ENCODE results near the gene CPA5.
A peak's percentile ranks its signal among the peaks of the same experiment; 100 is the strongest.

CPA5 gene

DNA sequence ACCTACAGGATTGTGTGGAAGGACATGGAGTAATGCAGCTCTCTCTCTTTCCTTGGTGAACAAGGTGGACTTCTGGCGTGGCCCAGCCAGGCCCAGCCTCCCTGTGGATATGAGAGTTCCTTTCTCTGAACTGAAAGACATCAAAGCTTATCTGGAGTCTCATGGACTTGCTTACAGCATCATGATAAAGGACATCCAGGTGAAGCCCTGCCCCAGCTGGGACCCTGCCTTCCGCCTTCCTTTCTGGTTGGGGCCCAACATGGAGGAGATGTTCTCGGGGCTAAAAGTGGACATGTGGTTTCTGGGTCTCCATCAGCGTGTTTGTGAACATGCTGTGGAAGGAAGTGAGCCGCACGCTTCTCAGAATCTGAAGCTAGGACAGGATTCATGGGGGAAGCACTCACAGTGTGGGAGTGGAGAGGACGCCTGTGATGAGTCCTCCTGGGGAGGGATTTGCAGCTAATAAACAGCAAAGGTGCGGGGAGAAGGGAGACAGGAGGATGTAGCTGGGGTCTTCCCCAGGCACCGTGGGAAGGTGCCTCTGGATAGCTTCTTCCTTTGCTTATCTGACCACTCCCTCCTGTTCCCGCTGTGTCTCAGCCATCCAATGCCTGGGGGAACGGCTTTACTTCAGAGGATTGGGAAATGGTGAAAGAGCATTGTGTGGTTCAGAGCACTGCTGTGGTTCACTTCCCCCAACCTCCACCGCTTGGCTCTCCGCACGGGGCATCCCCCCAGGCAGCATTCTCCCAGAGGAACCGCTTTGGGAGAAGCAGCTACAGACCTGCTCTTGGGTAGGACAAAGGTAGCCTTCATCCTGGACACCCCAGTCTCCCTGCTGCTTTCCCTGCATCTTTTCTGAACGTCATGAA, 5.5 kb downstream of the CPA5 start:
- CTCF ChIA-PET: no interaction called here
- no peak for DNase-seq (ENCODE audit: extremely low spot score)
- POLR2A ChIA-PET: interaction anchor here (0.6 to 1.1 kb wide), 2 partner anchors 15 to 41 kb away, joined by 3 read pairs; no protein-coding TSS in a partner anchor
- TF ChIP-seq, protein P1, sequence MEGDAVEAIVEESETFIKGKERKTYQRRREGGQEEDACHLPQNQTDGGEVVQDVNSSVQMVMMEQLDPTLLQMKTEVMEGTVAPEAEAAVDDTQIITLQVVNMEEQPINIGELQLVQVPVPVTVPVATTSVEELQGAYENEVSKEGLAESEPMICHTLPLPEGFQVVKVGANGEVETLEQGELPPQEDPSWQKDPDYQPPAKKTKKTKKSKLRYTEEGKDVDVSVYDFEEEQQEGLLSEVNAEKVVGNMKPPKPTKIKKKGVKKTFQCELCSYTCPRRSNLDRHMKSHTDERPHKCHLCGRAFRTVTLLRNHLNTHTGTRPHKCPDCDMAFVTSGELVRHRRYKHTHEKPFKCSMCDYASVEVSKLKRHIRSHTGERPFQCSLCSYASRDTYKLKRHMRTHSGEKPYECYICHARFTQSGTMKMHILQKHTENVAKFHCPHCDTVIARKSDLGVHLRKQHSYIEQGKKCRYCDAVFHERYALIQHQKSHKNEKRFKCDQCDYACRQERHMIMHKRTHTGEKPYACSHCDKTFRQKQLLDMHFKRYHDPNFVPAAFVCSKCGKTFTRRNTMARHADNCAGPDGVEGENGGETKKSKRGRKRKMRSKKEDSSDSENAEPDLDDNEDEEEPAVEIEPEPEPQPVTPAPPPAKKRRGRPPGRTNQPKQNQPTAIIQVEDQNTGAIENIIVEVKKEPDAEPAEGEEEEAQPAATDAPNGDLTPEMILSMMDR (IDR thresholded peaks at IDR 0.05; ENCODE audit: control extremely low read depth, extremely low read depth, low read depth, missing control alignments): no peak

DNA sequence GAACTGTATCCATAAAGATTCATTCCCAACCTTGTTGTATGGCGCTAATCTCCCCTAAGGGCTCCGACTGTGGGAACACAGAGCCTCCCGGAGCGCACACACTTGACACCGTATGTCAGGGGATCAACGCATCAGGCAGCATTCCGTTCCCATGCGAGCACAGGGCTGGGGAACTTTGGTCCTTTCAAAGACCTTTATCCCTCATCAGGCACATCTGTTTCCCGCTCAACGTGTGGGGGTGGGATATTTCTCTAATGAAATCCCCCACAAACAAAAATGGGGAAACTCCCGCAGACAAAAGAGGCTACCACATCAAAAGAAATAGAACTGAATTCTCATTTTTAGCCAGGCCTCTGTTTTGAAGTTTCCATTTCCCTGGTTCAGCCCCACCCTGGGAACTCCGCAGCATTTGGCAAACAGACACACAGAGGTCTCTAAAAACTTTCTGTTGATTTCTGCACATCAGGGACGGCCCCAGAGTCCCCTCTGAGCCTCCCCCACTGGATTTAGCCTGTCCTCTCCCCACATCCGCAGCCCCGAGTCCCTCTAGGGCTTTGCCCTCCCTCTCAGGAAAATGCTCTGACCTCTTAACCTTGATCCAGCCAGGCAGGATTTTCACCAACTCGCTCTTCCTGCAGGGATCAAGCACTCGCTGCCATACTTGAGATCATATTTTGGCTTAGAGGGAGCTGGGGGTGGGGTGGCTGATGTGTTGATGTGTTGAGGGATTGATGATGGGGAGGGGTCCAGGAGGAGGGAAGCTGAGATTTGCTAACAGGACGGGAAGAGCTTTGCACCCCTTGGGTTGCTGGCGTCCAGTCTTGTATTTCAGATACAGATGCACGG, 6.6 kb downstream of the CPA5 start:
- CTCF ChIA-PET: interaction anchor here (1.2 kb wide), 1 partner anchor 15 kb away, joined by 3 read pairs; no protein-coding TSS in a partner anchor
- DNase-seq (ENCODE audit: extremely low spot score): peak; percentile 69
- POLR2A ChIA-PET: interaction anchor here (1.1 kb wide), 1 partner anchor 42 kb away, joined by 3 read pairs; no protein-coding TSS in a partner anchor
- TF ChIP-seq, protein P1 (IDR thresholded peaks at IDR 0.05; ENCODE audit: control extremely low read depth, extremely low read depth, low read depth, missing control alignments): no peak

DNA sequence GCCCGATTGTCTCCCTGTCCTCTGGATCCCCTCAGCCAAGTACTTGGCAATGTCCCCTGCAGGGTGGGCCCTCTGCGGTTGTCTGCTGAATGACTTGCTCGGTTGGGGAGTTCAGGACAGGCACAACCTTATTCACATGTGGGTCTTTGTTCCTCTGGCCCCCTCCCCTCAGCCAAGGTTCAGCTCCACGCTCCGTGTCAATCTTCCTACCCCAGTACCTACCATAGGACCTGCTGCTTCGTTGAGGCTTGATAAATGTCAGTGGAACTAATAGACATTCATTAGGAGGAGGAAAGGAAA, 7.1 kb downstream of the CPA5 start:
- CTCF ChIA-PET: interaction anchor here (1.2 kb wide), 1 partner anchor 15 kb away, joined by 3 read pairs; no protein-coding TSS in a partner anchor
- DNase-seq (ENCODE audit: extremely low spot score): no peak
- TF ChIP-seq, protein P1 (IDR thresholded peaks at IDR 0.05; ENCODE audit: control extremely low read depth, extremely low read depth, low read depth, missing control alignments): no peak
- POLR2A ChIA-PET: no interaction called here

DNA sequence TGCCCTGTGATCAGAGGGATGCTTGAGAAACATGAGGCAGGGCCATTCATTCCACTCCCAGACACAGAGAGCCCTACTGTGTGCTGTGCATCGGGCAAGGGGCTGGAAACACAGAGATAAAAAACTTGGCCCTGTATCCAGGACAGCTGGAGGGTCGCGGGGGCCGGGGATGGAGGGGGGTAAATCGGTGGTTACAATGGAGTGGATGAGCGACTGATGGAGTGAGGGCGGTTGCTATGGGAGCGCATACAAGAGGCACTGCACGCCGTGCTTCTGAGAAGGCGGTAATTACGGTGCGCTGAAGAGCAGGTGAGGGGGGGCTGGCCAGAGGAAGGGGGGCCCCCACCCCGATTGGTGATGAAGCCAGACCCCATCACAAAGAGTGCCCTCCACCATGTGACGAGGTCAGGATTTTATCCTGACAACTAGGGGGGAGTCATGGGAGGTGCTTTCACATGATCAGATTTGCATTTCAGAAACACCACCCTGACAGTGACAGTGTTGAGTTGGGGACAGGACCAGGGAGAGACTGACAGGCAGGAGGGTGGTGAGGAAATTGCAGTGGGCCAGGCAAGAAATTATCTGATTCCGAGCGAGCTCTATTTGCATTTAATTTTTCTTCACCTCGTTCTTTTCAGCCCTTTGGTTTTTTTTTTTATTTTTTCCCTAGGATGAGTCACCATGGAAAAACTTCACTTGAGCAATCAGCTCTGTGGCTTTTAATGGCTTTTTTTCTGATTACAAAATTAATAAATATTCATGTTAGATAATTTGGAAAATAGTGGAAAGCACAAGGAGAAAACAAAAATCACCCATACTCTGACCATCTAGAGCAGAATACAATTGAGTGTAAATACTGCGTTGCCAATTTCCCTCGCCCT, 7.8 kb downstream of the CPA5 start:
- DNase-seq (ENCODE audit: extremely low spot score): no peak
- TF ChIP-seq, protein P1 (IDR thresholded peaks at IDR 0.05; ENCODE audit: control extremely low read depth, extremely low read depth, low read depth, missing control alignments): no peak
- POLR2A ChIA-PET: no interaction called here
- CTCF ChIA-PET: interaction anchor here (1.2 kb wide), 1 partner anchor 16 kb away, joined by 3 read pairs; no protein-coding TSS in a partner anchor

DNA sequence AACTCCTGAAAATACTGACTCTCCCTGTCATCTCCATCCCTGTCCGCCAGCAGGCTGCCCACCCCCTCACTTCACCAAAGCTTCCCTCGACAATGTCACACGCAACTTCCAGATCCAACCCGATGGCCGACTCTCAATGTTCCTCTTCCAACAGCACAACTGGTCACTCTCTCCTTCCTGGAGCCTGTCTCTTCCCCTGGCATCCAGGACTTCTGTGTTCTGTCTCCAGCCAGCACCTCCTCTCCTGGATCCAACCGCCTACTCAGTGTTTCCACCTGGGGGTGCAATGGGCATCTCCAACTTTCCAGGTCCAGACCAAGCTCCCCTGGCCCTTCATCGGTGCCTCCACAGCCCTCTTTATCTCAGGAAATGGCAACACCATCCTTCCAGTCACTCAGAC, 8.6 kb downstream of the CPA5 start:
- no peak for DNase-seq (ENCODE audit: extremely low spot score)
- POLR2A ChIA-PET: no interaction called here
- CTCF ChIA-PET: no interaction called here
- TF ChIP-seq, protein P1 (IDR thresholded peaks at IDR 0.05; ENCODE audit: control extremely low read depth, extremely low read depth, low read depth, missing control alignments): no peak

All from GM10248 (cell line).